ENCODE data around the gene DGKH. TPM values are rescaled to one million over a fixed set of nuclear protein-coding genes. Genes with fewer than 3 reads are reported as not detected.
A peak's percentile ranks its signal among the peaks of the same experiment; 100 is the strongest.

Gene DGKH
- total and polyA plus RNA-seq, 2 of the 13 experiments (the other 11 are each of a cell fraction or from before 2014, with no cell fraction given) = 0.01 to 0.13 TPM

DNA sequence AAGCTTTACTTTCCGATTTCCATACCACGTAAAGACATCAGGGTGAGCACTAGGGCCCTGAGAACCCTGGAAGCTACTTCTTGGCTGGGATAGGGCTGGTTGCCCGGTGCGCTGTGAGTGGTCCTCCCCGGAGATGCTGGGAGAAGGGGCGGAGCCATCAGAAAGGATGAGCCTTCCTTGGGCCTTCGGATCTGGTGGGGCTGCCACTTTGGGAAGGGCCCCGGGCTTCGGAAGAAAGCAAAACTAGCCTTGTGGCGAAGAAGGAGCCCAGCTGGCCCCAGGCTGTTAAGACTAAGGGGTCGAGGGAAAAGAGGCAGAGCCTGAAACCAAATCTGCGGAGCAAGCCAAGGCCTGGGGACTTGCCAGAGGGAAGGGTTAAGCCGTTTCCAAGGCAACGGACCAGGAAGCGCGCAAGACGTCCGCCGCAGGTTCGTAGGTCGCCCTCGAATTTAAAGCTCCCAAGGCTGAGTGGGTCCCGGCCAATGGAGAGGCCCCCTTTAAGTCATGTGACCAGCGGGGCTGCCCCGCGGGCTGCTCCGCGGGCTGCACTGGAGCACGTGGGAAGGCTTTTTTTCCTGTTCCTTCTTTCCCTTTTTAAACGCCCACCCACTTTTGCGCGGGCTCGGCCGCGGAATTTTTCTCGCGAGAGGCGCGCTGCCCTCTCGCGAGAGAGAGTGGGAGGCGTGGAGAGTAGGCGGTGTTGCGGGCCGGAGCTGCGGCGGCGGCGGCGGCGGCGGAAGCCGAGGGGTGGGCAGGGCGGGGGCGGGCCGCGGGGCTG is 223.1 kb downstream of the DGKH start (continued):
- TF ChIP-seq GATAD1 (CRISPR knock-in tag; IDR thresholded peaks at IDR 0.05) (peak; percentile 58), RCOR2 (CRISPR knock-in tag; IDR thresholded peaks at IDR 0.05) (no peak), MEF2D (CRISPR knock-in tag; IDR thresholded peaks at IDR 0.05) (peak; percentile 18; the same call in 1 of the 2 replicates), RAD51 (IDR thresholded peaks at IDR 0.05; ENCODE audit: borderline replicate concordance) (peak; percentile 92), ONECUT2 (CRISPR knock-in tag; IDR thresholded peaks at IDR 0.05) (0 out of 2 replicates have a peak, but pooled peaks have one; percentile 21), EHMT2 (IDR thresholded peaks at IDR 0.05; ENCODE audit: borderline replicate concordance, low read depth, low read length) (no peak), XBP1 (CRISPR knock-in tag; IDR thresholded peaks at IDR 0.05) (peak; percentile 89; the same call in 1 of the 2 replicates), HOXA3 (CRISPR knock-in tag; IDR thresholded peaks at IDR 0.05) (peak; percentile 39), ZNF792 (CRISPR knock-in tag; IDR thresholded peaks at IDR 0.05) (peak; percentile 46; the same call in 1 of the 2 replicates), ZNF367 (CRISPR knock-in tag; IDR thresholded peaks at IDR 0.05; ENCODE audit: borderline replicate concordance) (peak; percentile 93), SAP130 (CRISPR knock-in tag; IDR thresholded peaks at IDR 0.05; ENCODE audit: low read depth) (peak; percentile 62), CBX1 (IDR thresholded peaks at IDR 0.05; ENCODE audit: low read depth) (peak; percentile 33), CREB3 (CRISPR knock-in tag; IDR thresholded peaks at IDR 0.05) (peak; percentile 97), ARID2 (CRISPR knock-in tag; IDR thresholded peaks at IDR 0.05; ENCODE audit: borderline replicate concordance) (peak; percentile 51; the same call in 1 of the 2 replicates), ZNF160 (CRISPR knock-in tag; IDR thresholded peaks at IDR 0.05) (peak; percentile 69; the same call in 1 of the 2 replicates)
- TF ChIP-seq, protein P1, sequence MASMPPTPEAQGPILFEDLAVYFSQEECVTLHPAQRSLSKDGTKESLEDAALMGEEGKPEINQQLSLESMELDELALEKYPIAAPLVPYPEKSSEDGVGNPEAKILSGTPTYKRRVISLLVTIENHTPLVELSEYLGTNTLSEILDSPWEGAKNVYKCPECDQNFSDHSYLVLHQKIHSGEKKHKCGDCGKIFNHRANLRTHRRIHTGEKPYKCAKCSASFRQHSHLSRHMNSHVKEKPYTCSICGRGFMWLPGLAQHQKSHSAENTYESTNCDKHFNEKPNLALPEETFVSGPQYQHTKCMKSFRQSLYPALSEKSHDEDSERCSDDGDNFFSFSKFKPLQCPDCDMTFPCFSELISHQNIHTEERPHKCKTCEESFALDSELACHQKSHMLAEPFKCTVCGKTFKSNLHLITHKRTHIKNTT (CRISPR knock-in tag; IDR thresholded peaks at IDR 0.05) = no peak
- TF ChIP-seq, protein P2, sequence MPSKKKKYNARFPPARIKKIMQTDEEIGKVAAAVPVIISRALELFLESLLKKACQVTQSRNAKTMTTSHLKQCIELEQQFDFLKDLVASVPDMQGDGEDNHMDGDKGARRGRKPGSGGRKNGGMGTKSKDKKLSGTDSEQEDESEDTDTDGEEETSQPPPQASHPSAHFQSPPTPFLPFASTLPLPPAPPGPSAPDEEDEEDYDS (CRISPR knock-in tag; IDR thresholded peaks at IDR 0.05) = no peak
- TF ChIP-seq, protein P3, sequence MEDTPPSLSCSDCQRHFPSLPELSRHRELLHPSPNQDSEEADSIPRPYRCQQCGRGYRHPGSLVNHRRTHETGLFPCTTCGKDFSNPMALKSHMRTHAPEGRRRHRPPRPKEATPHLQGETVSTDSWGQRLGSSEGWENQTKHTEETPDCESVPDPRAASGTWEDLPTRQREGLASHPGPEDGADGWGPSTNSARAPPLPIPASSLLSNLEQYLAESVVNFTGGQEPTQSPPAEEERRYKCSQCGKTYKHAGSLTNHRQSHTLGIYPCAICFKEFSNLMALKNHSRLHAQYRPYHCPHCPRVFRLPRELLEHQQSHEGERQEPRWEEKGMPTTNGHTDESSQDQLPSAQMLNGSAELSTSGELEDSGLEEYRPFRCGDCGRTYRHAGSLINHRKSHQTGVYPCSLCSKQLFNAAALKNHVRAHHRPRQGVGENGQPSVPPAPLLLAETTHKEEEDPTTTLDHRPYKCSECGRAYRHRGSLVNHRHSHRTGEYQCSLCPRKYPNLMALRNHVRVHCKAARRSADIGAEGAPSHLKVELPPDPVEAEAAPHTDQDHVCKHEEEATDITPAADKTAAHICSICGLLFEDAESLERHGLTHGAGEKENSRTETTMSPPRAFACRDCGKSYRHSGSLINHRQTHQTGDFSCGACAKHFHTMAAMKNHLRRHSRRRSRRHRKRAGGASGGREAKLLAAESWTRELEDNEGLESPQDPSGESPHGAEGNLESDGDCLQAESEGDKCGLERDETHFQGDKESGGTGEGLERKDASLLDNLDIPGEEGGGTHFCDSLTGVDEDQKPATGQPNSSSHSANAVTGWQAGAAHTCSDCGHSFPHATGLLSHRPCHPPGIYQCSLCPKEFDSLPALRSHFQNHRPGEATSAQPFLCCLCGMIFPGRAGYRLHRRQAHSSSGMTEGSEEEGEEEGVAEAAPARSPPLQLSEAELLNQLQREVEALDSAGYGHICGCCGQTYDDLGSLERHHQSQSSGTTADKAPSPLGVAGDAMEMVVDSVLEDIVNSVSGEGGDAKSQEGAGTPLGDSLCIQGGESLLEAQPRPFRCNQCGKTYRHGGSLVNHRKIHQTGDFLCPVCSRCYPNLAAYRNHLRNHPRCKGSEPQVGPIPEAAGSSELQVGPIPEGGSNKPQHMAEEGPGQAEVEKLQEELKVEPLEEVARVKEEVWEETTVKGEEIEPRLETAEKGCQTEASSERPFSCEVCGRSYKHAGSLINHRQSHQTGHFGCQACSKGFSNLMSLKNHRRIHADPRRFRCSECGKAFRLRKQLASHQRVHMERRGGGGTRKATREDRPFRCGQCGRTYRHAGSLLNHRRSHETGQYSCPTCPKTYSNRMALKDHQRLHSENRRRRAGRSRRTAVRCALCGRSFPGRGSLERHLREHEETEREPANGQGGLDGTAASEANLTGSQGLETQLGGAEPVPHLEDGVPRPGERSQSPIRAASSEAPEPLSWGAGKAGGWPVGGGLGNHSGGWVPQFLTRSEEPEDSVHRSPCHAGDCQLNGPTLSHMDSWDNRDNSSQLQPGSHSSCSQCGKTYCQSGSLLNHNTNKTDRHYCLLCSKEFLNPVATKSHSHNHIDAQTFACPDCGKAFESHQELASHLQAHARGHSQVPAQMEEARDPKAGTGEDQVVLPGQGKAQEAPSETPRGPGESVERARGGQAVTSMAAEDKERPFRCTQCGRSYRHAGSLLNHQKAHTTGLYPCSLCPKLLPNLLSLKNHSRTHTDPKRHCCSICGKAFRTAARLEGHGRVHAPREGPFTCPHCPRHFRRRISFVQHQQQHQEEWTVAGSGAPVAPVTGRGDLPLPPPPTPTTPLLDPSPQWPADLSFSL (CRISPR knock-in tag; IDR thresholded peaks at IDR 0.05) = no peak
- TF ChIP-seq, protein P4, sequence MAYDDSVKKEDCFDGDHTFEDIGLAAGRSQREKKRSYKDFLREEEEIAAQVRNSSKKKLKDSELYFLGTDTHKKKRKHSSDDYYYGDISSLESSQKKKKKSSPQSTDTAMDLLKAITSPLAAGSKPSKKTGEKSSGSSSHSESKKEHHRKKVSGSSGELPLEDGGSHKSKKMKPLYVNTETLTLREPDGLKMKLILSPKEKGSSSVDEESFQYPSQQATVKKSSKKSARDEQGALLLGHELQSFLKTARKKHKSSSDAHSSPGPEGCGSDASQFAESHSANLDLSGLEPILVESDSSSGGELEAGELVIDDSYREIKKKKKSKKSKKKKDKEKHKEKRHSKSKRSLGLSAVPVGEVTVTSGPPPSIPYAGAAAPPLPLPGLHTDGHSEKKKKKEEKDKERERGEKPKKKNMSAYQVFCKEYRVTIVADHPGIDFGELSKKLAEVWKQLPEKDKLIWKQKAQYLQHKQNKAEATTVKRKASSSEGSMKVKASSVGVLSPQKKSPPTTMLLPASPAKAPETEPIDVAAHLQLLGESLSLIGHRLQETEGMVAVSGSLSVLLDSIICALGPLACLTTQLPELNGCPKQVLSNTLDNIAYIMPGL (CRISPR knock-in tag; IDR thresholded peaks at IDR 0.05; ENCODE audit: borderline replicate concordance in 1 of 2, low read depth in 1 of 2) = no peak; a peak in 2 of 4 replicates
